ENCODE data around the gene CNTRL.
"Not testable (repeated sequence)": the region's sequence is repeated elsewhere in the genome, so short reads cannot be mapped to it uniquely, and the experiment has no call there.

GRCh38 chr9:121129384-121129783, 54.6 kb downstream of the CNTRL start:
- not testable (repeated sequence) for TF ChIP-seq POLR2A, CTCF, EP300 (IDR thresholded peaks at IDR 0.05)

All from tibial nerve (tissue), 4 donors.